Skin epidermis (tissue), 12 donors: ENCODE measurements around the gene LPP.

Experiments
- H3K27ac ChIP-seq, 21 experiments: fragments of 200-600 bp; sonication (generic) in 11 of 21; one replicate each; pipeline ENCODE4 v1.5.0; 2020; ENCODE audit warnings: mild to moderate bottlenecking in 3 of 21, inconsistent platforms in 2 of 21, moderate library complexity in 2 of 21
- H3K4me3 ChIP-seq, 7 experiments: fragments of 200-600 bp; sonication (generic) in 2 of 7; one replicate each; pipeline ENCODE4 v1.5.0; 2020; ENCODE audit warnings: inconsistent platforms in 2 of 7, mild to moderate bottlenecking in 2 of 7, moderate library complexity in 1 of 7

The LPP gene

GRCh38 chr3:188905547-188905946 lies 751.6 kb downstream of the LPP start:
- H3K4me3 ChIP-seq, result no peak overlapping the region
- peak overlapping the region in 4 of 21 experiments; percentile 6 to 51 (median 30) for H3K27ac ChIP-seq

- Histone ChIP-seq H3K27ac (peak overlapping the region in 5 of 21 experiments; percentile 6 to 68 (median 44)), H3K4me3 (no peak overlapping the region)
Observed at GRCh38 chr3:188906236-188906635, 752.3 kb downstream of the LPP start.

- no peak overlapping the region for H3K27ac ChIP-seq
- no peak overlapping the region for H3K4me3 ChIP-seq
Observed at GRCh38 chr3:188908002-188908850, 754.3 kb downstream of the LPP start.

- H3K4me3 ChIP-seq, result no peak overlapping the region
- no peak overlapping the region for H3K27ac ChIP-seq
Observed at GRCh38 chr3:188911026-188911850, 757.3 kb downstream of the LPP start.

- no peak overlapping the region for H3K27ac ChIP-seq
- no peak overlapping the region for H3K4me3 ChIP-seq
Observed at GRCh38 chr3:188913084-188913483, 759.1 kb downstream of the LPP start.

- H3K4me3 ChIP-seq, result no peak overlapping the region
- peak overlapping the region in 8 of 21 experiments; percentile 1 to 68 (median 58) for H3K27ac ChIP-seq
Observed at GRCh38 chr3:188914552-188914951, 760.6 kb downstream of the LPP start.

GRCh38 chr3:188915127-188915526 lies 761.2 kb downstream of the LPP start:
- Histone ChIP-seq H3K4me3 (no peak overlapping the region), H3K27ac (peak overlapping the region in 6 of 21 experiments; percentile 8 to 68 (median 60))

GRCh38 chr3:188916934-188917401 lies 763.0 kb downstream of the LPP start:
- no peak overlapping the region for H3K4me3 ChIP-seq
- peak overlapping the region in 8 of 21 experiments; percentile 21 to 79 (median 61) for H3K27ac ChIP-seq

- Histone ChIP-seq H3K27ac (peak overlapping the region in 3 of 21 experiments; percentile 2 to 79 (median 69)), H3K4me3 (no peak overlapping the region)
Observed at GRCh38 chr3:188918093-188918492, 764.1 kb downstream of the LPP start.

- no peak overlapping the region for H3K4me3 ChIP-seq
- no peak overlapping the region for H3K27ac ChIP-seq
Observed at GRCh38 chr3:188923671-188924070, 769.7 kb downstream of the LPP start.

GRCh38 chr3:188925376-188925775 lies 771.4 kb downstream of the LPP start:
- H3K4me3 ChIP-seq, result no peak overlapping the region
- H3K27ac ChIP-seq, result no peak overlapping the region

- Histone ChIP-seq H3K4me3 (no peak overlapping the region), H3K27ac (no peak overlapping the region)
Observed at GRCh38 chr3:188926111-188926510, 772.2 kb downstream of the LPP start.

- Histone ChIP-seq H3K27ac (peak overlapping the region in 2 of 21 experiments; percentile 6 to 17), H3K4me3 (no peak overlapping the region)
Observed at GRCh38 chr3:188926741-188927511, 773.0 kb downstream of the LPP start.

GRCh38 chr3:188927971-188928370 lies 774.0 kb downstream of the LPP start:
- Histone ChIP-seq H3K4me3 (no peak overlapping the region), H3K27ac (no peak overlapping the region)

- no peak overlapping the region for H3K4me3 ChIP-seq
- H3K27ac ChIP-seq, result no peak overlapping the region
Observed at GRCh38 chr3:188929137-188929536, 775.2 kb downstream of the LPP start.

- Histone ChIP-seq H3K27ac (no peak overlapping the region), H3K4me3 (no peak overlapping the region)
Observed at GRCh38 chr3:188931036-188931435, 777.1 kb downstream of the LPP start.

GRCh38 chr3:188931531-188931930 lies 777.6 kb downstream of the LPP start:
- Histone ChIP-seq H3K4me3 (no peak overlapping the region), H3K27ac (no peak overlapping the region)

GRCh38 chr3:188934989-188935388 lies 781.0 kb downstream of the LPP start:
- no peak overlapping the region for H3K4me3 ChIP-seq
- no peak overlapping the region for H3K27ac ChIP-seq

- no peak overlapping the region for H3K4me3 ChIP-seq
- no peak overlapping the region for H3K27ac ChIP-seq
Observed at GRCh38 chr3:188936597-188937107, 782.7 kb downstream of the LPP start.

- Histone ChIP-seq H3K4me3 (no peak overlapping the region), H3K27ac (no peak overlapping the region)
Observed at GRCh38 chr3:188937389-188937788, 783.4 kb downstream of the LPP start.
